Measurements from ENCODE around the gene CASQ2.

DNA sequence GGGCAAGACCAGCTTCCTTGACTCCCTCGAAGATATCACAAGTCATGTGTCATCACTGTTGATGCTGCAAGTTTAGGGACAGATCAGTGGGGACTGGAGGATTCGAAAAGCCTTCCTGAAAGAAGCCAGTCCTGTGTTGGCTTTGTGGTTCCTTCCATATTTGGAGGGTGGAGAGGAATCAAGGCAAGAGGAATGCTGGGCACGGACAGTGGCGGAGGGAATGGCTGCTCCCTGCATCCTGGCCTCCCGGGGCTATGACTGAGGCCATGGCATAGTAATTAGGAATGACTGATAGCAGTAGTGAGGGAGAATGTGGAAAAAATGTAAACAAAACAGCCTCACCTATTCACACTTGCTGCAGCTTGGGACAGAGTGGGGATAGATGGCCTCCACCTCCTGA, 90.4 kb downstream of the CASQ2 start:
- TF ChIP-seq, protein P1, sequence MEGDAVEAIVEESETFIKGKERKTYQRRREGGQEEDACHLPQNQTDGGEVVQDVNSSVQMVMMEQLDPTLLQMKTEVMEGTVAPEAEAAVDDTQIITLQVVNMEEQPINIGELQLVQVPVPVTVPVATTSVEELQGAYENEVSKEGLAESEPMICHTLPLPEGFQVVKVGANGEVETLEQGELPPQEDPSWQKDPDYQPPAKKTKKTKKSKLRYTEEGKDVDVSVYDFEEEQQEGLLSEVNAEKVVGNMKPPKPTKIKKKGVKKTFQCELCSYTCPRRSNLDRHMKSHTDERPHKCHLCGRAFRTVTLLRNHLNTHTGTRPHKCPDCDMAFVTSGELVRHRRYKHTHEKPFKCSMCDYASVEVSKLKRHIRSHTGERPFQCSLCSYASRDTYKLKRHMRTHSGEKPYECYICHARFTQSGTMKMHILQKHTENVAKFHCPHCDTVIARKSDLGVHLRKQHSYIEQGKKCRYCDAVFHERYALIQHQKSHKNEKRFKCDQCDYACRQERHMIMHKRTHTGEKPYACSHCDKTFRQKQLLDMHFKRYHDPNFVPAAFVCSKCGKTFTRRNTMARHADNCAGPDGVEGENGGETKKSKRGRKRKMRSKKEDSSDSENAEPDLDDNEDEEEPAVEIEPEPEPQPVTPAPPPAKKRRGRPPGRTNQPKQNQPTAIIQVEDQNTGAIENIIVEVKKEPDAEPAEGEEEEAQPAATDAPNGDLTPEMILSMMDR (IDR thresholded peaks at IDR 0.05) = no peak
- no peak for TF ChIP-seq ZFX (IDR thresholded peaks at IDR 0.05; ENCODE audit: borderline replicate concordance)
